GM19395 (cell line): Measurements from ENCODE around the gene DRAXIN.

Source experiments
- ATAC-seq: cut with Tn5 transposase; IDR thresholded peaks from one replicate; pipeline ENCODE4 v1.9.1; 2021; ENCODE audit warnings: mild to moderate bottlenecking, moderate library complexity; ENCODE audit not compliant: unreplicated experiment

Gene DRAXIN

GRCh38 chr1:11757047-11757446 is 65.5 kb downstream of the DRAXIN start:
- no peak for ATAC-seq

- ATAC-seq, result no peak
These were observed 68.3 kb downstream of the DRAXIN start for GRCh38 chr1:11759791-11760190.

- no peak for ATAC-seq
These were observed 69.8 kb downstream of the DRAXIN start for GRCh38 chr1:11761285-11761684.

GRCh38 chr1:11761988-11762406 is 70.5 kb downstream of the DRAXIN start, which contains the start of gene C1orf167:
C1orf167 (plus strand) TSS chr1:11762193; CDS start chr1:11764401, 2,208 bp downstream.
- ATAC-seq, result no peak

GRCh38 chr1:11764115-11764514 is 72.6 kb downstream of the DRAXIN start:
- no peak for ATAC-seq

- ATAC-seq, result no peak
These were observed 73.0 kb downstream of the DRAXIN start for GRCh38 chr1:11764519-11764918.

GRCh38 chr1:11765661-11766428 is 74.3 kb downstream of the DRAXIN start:
- no peak for ATAC-seq

- ATAC-seq, result no peak
These were observed 74.9 kb downstream of the DRAXIN start for GRCh38 chr1:11766429-11766776.

- ATAC-seq, result no peak
These were observed 76.6 kb downstream of the DRAXIN start for GRCh38 chr1:11767922-11768704.

- no peak for ATAC-seq
These were observed 77.3 kb downstream of the DRAXIN start for GRCh38 chr1:11768821-11769220.

- ATAC-seq, result no peak
These were observed 77.8 kb downstream of the DRAXIN start for GRCh38 chr1:11769274-11769673.

GRCh38 chr1:11770011-11770410 is 78.5 kb downstream of the DRAXIN start:
- ATAC-seq, result no peak

- no peak for ATAC-seq
These were observed 80.1 kb downstream of the DRAXIN start for GRCh38 chr1:11771481-11772043.

- ATAC-seq, result no peak
These were observed 80.9 kb downstream of the DRAXIN start for GRCh38 chr1:11772458-11772857.

- ATAC-seq, result no peak
These were observed 83.2 kb downstream of the DRAXIN start for GRCh38 chr1:11774753-11775152.
